CD4-positive, CD25-positive, alpha-beta regulatory T cell (primary cell): ENCODE data around the gene PWWP2B. TPM values are rescaled to one million over a fixed set of nuclear protein-coding genes. Genes with fewer than 3 reads are reported as not detected.

Experiments used
- ATAC-seq, 2 donors: fragments of 150-1000 bp; cut with Tn5 transposase; one replicate each; pipeline ENCODE4 v1.10.0; 2021; ENCODE audit warnings: low read depth in 2 of 2, moderate number of reproducible peaks in 2 of 2, moderate library complexity in 1 of 2
- DNase-seq, 3 donors: peaks; one replicate each; pipeline versions ENCODE4 v3.0.0 to v3.0.0-alpha.2; 2012 to 2022; ENCODE audit warnings: mixed read lengths in 1 of 3
- H3K27ac ChIP-seq: one replicate; pipeline ENCODE4 v1.7.0; 2013; ENCODE audit warnings: mild to moderate bottlenecking, low read length; ENCODE audit not compliant: insufficient read depth, poor library complexity, severe bottlenecking
- H3K27me3 ChIP-seq: one replicate; pipeline ENCODE4 v1.7.0; 2013; ENCODE audit warnings: low read length; ENCODE audit not compliant: control insufficient read depth, insufficient read depth
- H3K36me3 ChIP-seq: one replicate; pipeline ENCODE4 v1.7.0; 2013; ENCODE audit warnings: mild to moderate bottlenecking, low read length, moderate library complexity; ENCODE audit not compliant: control insufficient read depth, insufficient read depth
- H3K4me1 ChIP-seq: 2 replicates; pipeline ENCODE4 v1.7.0; 2013; ENCODE audit warnings: mild to moderate bottlenecking, low read length; ENCODE audit not compliant: insufficient read depth, control insufficient read depth, poor library complexity, severe bottlenecking
- H3K4me3 ChIP-seq: one replicate; pipeline ENCODE4 v1.7.0; 2013; ENCODE audit warnings: low read depth, mild to moderate bottlenecking, low read length, moderate library complexity
- H3K9me3 ChIP-seq, 2 experiments: 1 replicate in 1 of 2; 2 replicates in 1 of 2; pipeline ENCODE4 v1.7.0; 2013; ENCODE audit warnings: low read length in 2 of 2, mild to moderate bottlenecking in 1 of 2, moderate library complexity in 1 of 2; ENCODE audit not compliant: control insufficient read depth in 2 of 2
- H3K27ac Mint-ChIP-seq, 3 donors: one replicate each; pipeline ENCODE4 v1.8.0; 2020 to 2022; ENCODE audit warnings: mild to moderate bottlenecking in 3 of 3, mixed read lengths in 3 of 3, moderate library complexity in 2 of 3
- H3K27me3 Mint-ChIP-seq: one replicate; pipeline ENCODE4 v1.8.0; 2022; ENCODE audit warnings: mild to moderate bottlenecking, mixed read lengths
- H3K36me3 Mint-ChIP-seq: one replicate; pipeline ENCODE4 v1.8.0; 2020; ENCODE audit warnings: mixed read lengths
- H3K4me1 Mint-ChIP-seq, 4 donors: one replicate each; pipeline ENCODE4 v1.8.0; 2020 to 2022; ENCODE audit warnings: mixed read lengths in 4 of 4, mild to moderate bottlenecking in 1 of 4
- H3K4me3 Mint-ChIP-seq, 4 donors: one replicate each; pipeline ENCODE4 v1.8.0; 2020 to 2022; ENCODE audit warnings: mild to moderate bottlenecking in 4 of 4, mixed read lengths in 4 of 4, moderate library complexity in 3 of 4
- H3K9me3 Mint-ChIP-seq, 7 donors: one replicate each; pipeline ENCODE4 v1.8.0; 2020 to 2022; ENCODE audit warnings: mixed read lengths in 7 of 7, mild to moderate bottlenecking in 3 of 7, moderate library complexity in 2 of 7
- polyA plus RNA-seq, 4 donors: library from polyadenylated mRNA; unstranded; fragments of 300-500 nt; fragmentation: Illumina TruSeq; gene quantifications; one replicate each; pipeline ENCODE4 v1.2.3, GENCODE V29; 2021
- total RNA-seq: library from RNA; stranded (reverse); gene quantifications from one replicate; pipeline ENCODE4 v1.2.3, GENCODE V29; 2022

The PWWP2B gene
- total and polyA plus RNA-seq, 5 donors from 2014 or later = 0.56 to 10.9 (median 0.90) TPM

GRCh38 chr10:132448248-132448731 is 51.3 kb downstream of the PWWP2B start:
- H3K9me3 Mint-ChIP-seq = peaks cover 0 to 1% (median 0%) of the 10 kb centered on the region in 7 donors
- Histone ChIP-seq H3K4me1 (peaks cover 62% of the 10 kb centered on the region), H3K36me3 (no peaks in the 10 kb centered on the region), H3K4me3 (no peak overlapping the region), H3K27me3 (no peaks in the 10 kb centered on the region), H3K9me3 (no peaks in the 10 kb centered on the region), H3K27ac (peak overlapping the region; percentile 94)
- peak overlapping the region in 1 of 4 donors; percentile 6 for H3K4me3 Mint-ChIP-seq
- no peak for ATAC-seq
- peaks cover 0 to 57% (median 14%) of the 10 kb centered on the region in 4 donors for H3K4me1 Mint-ChIP-seq
- no peaks in the 10 kb centered on the region for H3K27me3 Mint-ChIP-seq
- peak in 2 of 3 donors; percentile 23 to 60 for DNase-seq
- peak overlapping the region; percentile 99 for H3K27ac Mint-ChIP-seq
- H3K36me3 Mint-ChIP-seq = no peaks in the 10 kb centered on the region

- Mint-ChIP-seq H3K4me1 (peaks cover 0 to 55% (median 14%) of the 10 kb centered on the region in 4 donors), H3K36me3 (no peaks in the 10 kb centered on the region), H3K27ac (peak overlapping the region in 2 of 3 donors; percentile 65 to 84), H3K4me3 (peak overlapping the region in 1 of 4 donors; percentile 60), H3K27me3 (no peaks in the 10 kb centered on the region), H3K9me3 (peaks cover 0 to 1% (median 0%) of the 10 kb centered on the region in 7 donors)
- H3K27ac ChIP-seq = peak overlapping the region; percentile 33
- H3K4me1 ChIP-seq = peaks cover 55% of the 10 kb centered on the region
- H3K9me3 ChIP-seq = no peaks in the 10 kb centered on the region
- H3K4me3 ChIP-seq = no peak overlapping the region
- ATAC-seq (no peak), DNase-seq (no peak)
- no peaks in the 10 kb centered on the region for H3K27me3 ChIP-seq
- H3K36me3 ChIP-seq = no peaks in the 10 kb centered on the region
Observed at GRCh38 chr10:132449051-132449810, 52.2 kb downstream of the PWWP2B start.

- peak overlapping the region; percentile 33 for H3K27ac ChIP-seq
- Mint-ChIP-seq H3K4me3 (peak overlapping the region in 1 of 4 donors; percentile 60), H3K4me1 (peaks cover 0 to 51% (median 14%) of the 10 kb centered on the region in 4 donors)
Observed at GRCh38 chr10:132449811-132450181, 52.8 kb downstream of the PWWP2B start.

GRCh38 chr10:132450466-132450824 is 53.4 kb downstream of the PWWP2B start:
- H3K27ac Mint-ChIP-seq = peak overlapping the region in 1 of 3 donors; percentile 93

More at GRCh38 chr10:132449811-132450181, 52.8 kb downstream of the PWWP2B start:
- Mint-ChIP-seq H3K9me3 (peaks cover 0 to 1% (median 0%) of the 10 kb centered on the region in 7 donors), H3K27ac (peak overlapping the region in 2 of 3 donors; percentile 65 to 84), H3K36me3 (no peaks in the 10 kb centered on the region), H3K27me3 (no peaks in the 10 kb centered on the region)
- no peak overlapping the region for H3K4me3 ChIP-seq
- H3K36me3 ChIP-seq = no peaks in the 10 kb centered on the region
- peaks cover 49% of the 10 kb centered on the region for H3K4me1 ChIP-seq
- no peaks in the 10 kb centered on the region for H3K27me3 ChIP-seq
- ATAC-seq (no peak), DNase-seq (no peak)
- no peaks in the 10 kb centered on the region for H3K9me3 ChIP-seq

GRCh38 chr10:132450825-132451505 is 54.0 kb downstream of the PWWP2B start:
- Mint-ChIP-seq H3K27me3 (no peaks in the 10 kb centered on the region), H3K4me1 (peaks cover 0 to 43% (median 11%) of the 10 kb centered on the region in 4 donors), H3K36me3 (no peaks in the 10 kb centered on the region), H3K27ac (peak overlapping the region; percentile 87 to 94 (median 93)), H3K4me3 (no peak overlapping the region), H3K9me3 (peaks cover 0 to 1% (median 0%) of the 10 kb centered on the region in 7 donors)
- no peak for DNase-seq
- Histone ChIP-seq H3K9me3 (no peaks in the 10 kb centered on the region), H3K27me3 (no peaks in the 10 kb centered on the region), H3K4me3 (no peak overlapping the region), H3K4me1 (peaks cover 40% of the 10 kb centered on the region), H3K27ac (peak overlapping the region; percentile 89), H3K36me3 (no peaks in the 10 kb centered on the region)
- no peak for ATAC-seq

More at GRCh38 chr10:132450466-132450824, 53.4 kb downstream of the PWWP2B start:
- ATAC-seq (no peak), DNase-seq (no peak)
- no peaks in the 10 kb centered on the region for H3K27me3 ChIP-seq
- peak overlapping the region; percentile 89 for H3K27ac ChIP-seq
- H3K9me3 ChIP-seq = no peaks in the 10 kb centered on the region
- Mint-ChIP-seq H3K4me1 (peaks cover 0 to 44% (median 12%) of the 10 kb centered on the region in 4 donors), H3K36me3 (no peaks in the 10 kb centered on the region), H3K9me3 (peaks cover 0 to 1% (median 0%) of the 10 kb centered on the region in 7 donors), H3K4me3 (no peak overlapping the region), H3K27me3 (no peaks in the 10 kb centered on the region)
- no peak overlapping the region for H3K4me3 ChIP-seq
- H3K36me3 ChIP-seq = no peaks in the 10 kb centered on the region
- peaks cover 44% of the 10 kb centered on the region for H3K4me1 ChIP-seq

- H3K4me3 Mint-ChIP-seq = peak overlapping the region in 1 of 4 donors; percentile 22
- DNase-seq = no peak
- H3K4me3 ChIP-seq = no peak overlapping the region
- no peaks in the 10 kb centered on the region for H3K9me3 Mint-ChIP-seq
- H3K9me3 ChIP-seq = no peaks in the 10 kb centered on the region
- H3K27me3 Mint-ChIP-seq = peaks cover 4% of the 10 kb centered on the region
- H3K36me3 ChIP-seq = no peaks in the 10 kb centered on the region
- peaks cover 34% of the 10 kb centered on the region for H3K4me1 ChIP-seq
- H3K4me1 Mint-ChIP-seq = peaks cover 0 to 36% (median 9%) of the 10 kb centered on the region in 4 donors
- no peaks in the 10 kb centered on the region for H3K27me3 ChIP-seq
- H3K36me3 Mint-ChIP-seq = no peaks in the 10 kb centered on the region
- peak overlapping the region; percentile 89 for H3K27ac ChIP-seq
- no peak for ATAC-seq
- H3K27ac Mint-ChIP-seq = peak overlapping the region; percentile 87 to 97 (median 93)
Observed at GRCh38 chr10:132451506-132452215, 54.7 kb downstream of the PWWP2B start.

GRCh38 chr10:132452216-132452650 is 55.2 kb downstream of the PWWP2B start:
- Histone ChIP-seq H3K36me3 (no peaks in the 10 kb centered on the region), H3K4me1 (peaks cover 29% of the 10 kb centered on the region), H3K9me3 (no peaks in the 10 kb centered on the region), H3K27ac (peak overlapping the region; percentile 89), H3K27me3 (no peaks in the 10 kb centered on the region), H3K4me3 (no peak overlapping the region)
- Mint-ChIP-seq H3K27ac (peak overlapping the region; percentile 9 to 88 (median 87)), H3K36me3 (no peaks in the 10 kb centered on the region), H3K27me3 (peaks cover 4% of the 10 kb centered on the region), H3K9me3 (no peaks in the 10 kb centered on the region), H3K4me1 (peaks cover 0 to 30% (median 7%) of the 10 kb centered on the region in 4 donors), H3K4me3 (no peak overlapping the region)
- DNase-seq = peak in 1 of 3 donors; percentile 28
- ATAC-seq = no peak
